Medulla oblongata (tissue), 1 donor: ENCODE results near the gene SIPA1L3.

Experiments
- DNase-seq: peaks from one replicate; pipeline ENCODE4 v3.0.0-alpha.2; 2015; ENCODE audit errors: extremely low spot score

Gene SIPA1L3

DNA sequence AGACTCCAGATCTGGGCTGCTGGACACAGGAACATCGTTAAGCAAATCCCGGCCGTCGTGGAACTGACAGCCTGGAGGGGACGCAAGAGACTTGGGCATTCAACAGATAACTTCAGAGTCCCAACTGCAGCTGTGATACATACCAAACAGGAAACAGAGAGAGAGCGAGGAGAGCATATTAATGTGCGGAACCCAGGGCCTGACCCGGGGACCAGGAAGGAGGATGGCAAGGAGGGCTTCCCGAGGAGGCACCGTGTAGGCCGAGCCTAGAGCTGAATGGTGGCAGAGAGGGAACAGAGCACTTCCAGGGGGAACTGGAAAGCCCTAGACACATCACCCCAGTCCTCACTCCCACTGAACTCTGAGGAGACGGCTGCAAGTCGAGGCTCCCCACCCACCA is 68.1 kb downstream of the SIPA1L3 start:
- DNase-seq = no peak

DNA sequence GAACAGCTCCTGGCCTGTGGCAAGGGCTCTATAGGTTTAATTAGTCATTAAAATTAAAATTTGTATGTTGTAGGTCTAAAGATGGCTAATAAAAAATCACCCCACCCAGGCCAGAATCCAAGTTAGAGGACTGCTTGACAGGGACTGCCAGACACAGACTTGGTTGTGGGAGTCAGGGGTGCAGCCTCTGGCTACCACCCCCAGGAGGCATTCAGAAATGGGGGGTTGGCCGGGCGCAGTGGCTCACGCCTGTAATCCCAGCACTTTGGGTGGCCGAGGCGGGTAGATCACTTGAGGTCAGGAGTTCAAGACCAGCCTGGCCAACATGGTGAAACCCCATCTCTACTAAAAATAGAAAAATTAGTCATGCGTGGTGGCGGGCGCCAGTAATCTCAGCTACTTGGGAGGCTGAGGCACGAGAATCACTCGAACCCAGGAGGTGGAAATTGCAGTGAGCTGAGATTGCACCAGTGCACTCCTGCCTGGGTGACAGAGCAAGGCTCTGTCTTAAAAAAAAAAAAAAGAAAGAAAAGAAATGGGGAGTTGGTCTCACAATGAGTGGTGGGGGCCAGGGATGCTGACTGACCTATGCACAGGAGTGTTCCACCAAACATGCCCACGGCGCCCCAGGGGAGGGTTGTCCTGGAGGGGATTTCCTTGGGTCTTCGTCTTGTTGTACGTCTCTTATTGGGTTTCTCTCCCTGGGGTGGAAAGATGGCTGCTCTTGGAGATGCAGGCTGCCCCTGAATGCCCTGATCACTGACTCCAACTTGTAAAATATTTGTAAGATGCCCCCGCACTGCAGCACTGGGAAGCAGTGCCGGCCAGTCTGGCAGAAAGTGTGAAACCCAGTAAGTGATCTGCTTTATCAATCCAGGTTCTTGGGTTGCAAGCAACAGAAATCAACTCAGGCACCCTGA is 68.8 kb downstream of the SIPA1L3 start:
- no peak for DNase-seq

DNA sequence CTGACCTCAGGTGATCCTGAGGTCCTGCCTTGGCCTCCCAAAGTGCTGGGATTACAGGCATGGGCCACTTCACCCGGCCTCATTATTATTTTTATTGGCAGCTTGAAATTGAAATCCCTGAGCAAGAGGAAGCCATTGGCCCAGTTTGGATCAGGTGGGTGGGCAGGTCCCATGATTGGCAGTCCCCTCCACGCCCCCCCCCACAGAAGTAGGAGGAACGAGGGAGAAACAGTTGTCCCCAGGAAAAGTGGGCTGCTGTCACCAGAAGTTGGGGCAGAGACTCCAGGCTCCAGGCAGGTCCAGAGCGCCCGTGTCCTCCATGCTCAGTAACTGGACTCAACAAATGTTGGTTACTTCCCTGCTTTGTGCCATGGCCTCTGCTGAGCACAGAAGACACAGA is 70.4 kb downstream of the SIPA1L3 start:
- no peak for DNase-seq

DNA sequence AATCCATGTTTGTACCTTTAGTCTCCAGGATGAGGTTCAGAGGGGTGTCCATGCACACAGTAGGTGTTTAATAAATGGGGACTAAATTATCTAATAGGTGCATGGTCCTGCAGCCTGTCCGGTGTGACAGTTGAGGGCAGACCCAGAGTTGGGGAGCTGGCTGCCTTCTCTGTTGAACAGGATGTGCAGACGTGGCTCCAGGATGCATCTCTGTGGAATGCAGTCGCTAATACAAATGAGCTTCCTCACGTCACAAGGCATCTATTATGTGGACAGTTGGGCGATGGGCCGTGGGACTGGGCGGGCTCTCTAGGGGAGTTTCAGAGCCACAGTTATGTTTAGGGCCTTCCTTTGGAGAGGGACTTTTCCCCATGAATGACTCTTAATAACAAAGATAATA is 71.0 kb downstream of the SIPA1L3 start:
- peak; percentile 70 for DNase-seq

- no peak for DNase-seq
Observed at GRCh38 chr19:37979547-37980082, 72.6 kb downstream of the SIPA1L3 start.

GRCh38 chr19:37980419-37981170 is 73.6 kb downstream of the SIPA1L3 start:
- DNase-seq = no peak

DNA sequence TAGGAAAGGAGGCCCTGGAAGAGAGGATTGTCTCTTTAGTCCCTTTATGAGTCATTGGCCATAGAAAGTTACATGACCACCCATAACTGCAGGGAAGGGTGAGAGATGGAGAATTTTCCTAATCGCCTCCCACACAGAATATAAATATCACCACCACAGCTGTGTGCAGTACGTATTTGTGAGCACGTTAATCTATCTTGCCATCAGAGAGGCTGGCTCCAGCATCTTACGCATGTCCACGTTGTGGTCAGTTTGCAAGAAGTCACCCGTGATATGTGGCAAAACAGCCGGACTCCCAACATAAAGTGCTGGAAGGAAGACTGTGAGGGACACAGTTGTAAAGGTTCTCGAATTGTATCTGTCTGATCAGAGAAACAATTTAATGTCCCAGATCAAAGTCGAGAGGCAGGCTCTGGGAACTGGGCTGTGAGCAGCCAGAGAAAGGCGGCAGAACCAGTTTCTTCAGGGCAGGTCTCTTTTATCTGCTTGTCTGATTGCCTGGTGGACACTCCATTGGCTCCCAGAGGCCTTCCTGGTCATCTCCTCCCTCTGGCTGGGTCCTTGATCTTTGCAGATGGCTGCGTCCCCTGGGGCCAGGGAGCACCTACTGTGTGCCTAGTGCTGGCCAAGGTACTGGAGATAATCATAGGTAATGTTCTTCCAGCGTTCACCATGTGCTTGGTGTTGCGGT is 74.9 kb downstream of the SIPA1L3 start:
- no peak for DNase-seq

- DNase-seq = no peak
Observed at GRCh38 chr19:37982655-37983054, 75.6 kb downstream of the SIPA1L3 start.

DNA sequence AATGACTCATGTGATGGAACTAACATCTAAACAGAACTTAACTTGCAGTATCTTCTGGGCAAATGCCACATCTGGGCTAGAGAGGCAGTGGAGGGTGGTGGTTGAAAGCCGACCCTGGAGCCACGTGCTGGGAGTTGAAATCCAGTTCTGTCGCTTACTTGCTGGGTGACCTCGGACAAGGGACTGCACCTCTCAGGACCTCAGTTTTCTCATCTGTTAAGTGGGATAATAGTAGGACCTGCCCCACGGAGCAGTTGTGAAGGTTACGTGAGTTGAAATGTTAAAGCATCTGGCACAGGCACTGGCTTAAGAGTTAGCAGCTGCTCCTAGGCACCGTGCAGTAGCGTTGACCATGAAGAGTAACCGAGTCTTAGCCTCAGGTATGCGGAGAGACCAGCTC is 76.1 kb downstream of the SIPA1L3 start:
- DNase-seq = no peak

DNA sequence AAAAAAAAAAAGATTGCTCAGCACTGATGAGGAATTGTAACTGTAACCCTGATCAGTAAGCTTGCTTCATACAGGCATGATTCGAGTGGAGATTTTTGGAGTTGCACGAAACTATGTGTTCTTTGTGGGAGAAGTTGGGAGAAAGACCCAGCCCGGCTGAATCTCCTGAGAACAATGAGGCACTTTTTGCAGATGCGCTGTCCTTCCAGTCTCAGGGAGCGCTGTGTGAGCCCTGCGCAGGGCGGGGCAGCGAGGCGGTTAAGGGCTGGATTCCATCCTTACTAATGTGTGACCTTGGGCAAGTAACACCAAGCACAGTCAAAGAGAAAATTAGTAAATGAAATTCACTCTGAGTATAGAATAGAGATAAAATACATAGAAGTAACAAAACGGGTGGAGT is 76.9 kb downstream of the SIPA1L3 start:
- peak; percentile 78 for DNase-seq

- DNase-seq = no peak
Observed at GRCh38 chr19:37986048-37986750, 79.2 kb downstream of the SIPA1L3 start.

GRCh38 chr19:37987356-37988332 is 80.6 kb downstream of the SIPA1L3 start:
- DNase-seq = no peak

DNA sequence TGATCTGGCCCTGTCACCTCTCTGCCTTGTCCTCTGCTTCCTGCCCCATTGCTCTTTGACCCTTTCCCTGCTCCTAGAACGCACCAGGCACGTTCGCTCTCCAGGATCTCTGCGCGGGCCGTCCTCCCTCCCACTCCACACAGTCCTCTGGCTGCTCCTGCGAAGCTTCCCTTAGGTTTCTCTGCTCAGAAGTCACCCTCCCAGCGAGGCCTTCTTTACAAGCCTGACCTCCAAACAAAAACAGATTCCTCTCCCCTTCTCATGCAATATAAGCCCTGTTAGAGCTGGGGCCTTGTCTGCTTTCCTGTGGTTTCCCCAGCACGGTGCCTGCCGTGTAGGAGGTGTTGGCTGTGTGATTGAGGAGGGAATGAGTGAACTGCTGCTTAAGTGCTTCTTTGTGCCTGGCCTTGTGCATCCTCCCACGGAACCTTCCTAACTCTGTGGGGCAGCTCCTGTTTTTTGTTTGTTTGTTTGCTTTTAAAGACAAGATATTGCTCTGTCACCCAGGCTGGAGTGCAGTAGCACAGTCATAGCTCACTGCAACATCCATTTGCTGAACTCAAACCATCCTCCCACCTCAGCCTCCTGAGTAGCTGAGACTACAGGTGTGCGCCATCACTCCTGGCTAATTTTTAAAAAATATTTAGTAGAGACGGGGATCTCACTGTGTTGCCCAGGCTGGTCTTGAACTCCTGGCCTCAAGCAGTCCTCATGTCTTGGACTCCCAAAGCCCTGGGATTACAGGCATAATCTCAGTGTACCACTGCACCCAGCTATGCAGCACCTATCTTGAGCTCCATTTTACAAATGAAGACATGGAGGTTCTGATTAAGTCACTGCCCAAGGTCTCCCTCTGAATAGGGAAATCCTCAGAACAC is 82.0 kb downstream of the SIPA1L3 start:
- no peak for DNase-seq

DNA sequence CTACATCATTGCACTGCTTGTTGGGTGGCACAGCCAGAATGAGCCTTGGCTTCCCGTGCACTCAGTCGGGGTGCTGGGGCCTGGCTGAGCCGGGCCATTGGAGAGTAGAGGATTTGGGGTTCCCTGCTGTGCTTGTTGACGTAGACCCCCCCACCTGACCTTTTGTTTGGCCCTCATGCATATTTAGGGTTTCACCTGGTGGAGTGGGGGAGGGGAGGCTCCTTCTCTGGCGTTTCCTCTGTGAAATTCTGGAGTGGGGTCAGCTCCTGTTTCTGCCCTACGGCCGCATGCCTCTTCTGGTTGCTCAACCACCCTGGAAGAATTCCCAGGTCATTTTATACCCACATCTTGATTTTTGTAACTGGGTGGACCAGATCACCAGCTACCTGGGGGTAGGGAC is 82.8 kb downstream of the SIPA1L3 start:
- no peak for DNase-seq

DNA sequence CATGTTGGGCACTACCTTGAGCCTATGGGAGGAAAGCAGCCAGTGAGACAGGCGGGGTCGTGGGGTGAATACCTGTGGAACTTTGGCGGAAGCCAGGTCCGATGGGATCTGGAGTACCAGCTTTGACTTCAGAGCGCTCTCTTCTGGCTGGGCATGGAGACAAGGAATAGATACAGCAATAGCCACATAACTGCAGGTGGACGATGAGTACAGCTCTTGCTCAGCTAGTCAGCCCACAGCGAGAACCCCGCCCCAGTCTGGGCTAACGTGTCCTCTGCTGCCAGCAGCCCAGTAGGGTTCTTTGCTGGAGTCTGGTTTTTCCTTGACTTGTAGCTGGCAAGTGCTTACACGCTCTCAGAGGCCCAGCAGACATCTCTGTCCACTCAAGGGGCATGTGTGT is 83.4 kb downstream of the SIPA1L3 start:
- no peak for DNase-seq

GRCh38 chr19:37991176-37991835 is 84.3 kb downstream of the SIPA1L3 start:
- no peak for DNase-seq

GRCh38 chr19:37991841-37992248 is 84.8 kb downstream of the SIPA1L3 start:
- DNase-seq = no peak

GRCh38 chr19:37992761-37993160 is 85.8 kb downstream of the SIPA1L3 start:
- DNase-seq = no peak

DNA sequence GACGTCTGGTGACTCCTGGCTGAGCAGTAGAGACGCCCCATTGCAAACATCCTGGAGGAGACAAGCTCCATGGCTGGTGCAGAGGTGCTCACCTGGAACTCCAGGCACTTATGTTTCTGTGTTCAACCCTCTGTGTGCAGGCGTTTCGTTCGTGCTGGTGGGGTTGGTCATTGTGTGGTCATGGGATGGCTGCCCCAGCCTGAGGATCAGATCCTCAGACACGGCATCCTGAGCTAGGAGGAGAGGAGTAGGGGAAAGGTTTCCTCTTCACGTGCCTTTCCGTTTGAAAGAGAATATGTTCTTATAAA is 87.8 kb downstream of the SIPA1L3 start:
- DNase-seq = no peak
